Measurements from ENCODE around the gene CLDN25. TPM values are rescaled to one million over a fixed set of nuclear protein-coding genes. Genes with fewer than 3 reads are reported as not detected.

The CLDN25 gene
- total RNA-seq, 1 experiment from 2014 or later = not detected

- Mint-ChIP-seq H3K27me3 (ENCODE audit: low read depth) (no peaks in the 10 kb centered on the region), H3K36me3 (ENCODE audit: insufficient read depth in 1 of 3, low read depth in 3 of 3) (peaks cover 35 to 88% (median 78%) of the 10 kb centered on the region in 3 experiments; a peak in 6 of 7 replicates), H3K9me3 (no peaks in the 10 kb centered on the region), H3K4me1 (peaks cover 9 to 19% of the 10 kb centered on the region in 2 experiments; a peak in 3 of 4 replicates), H3K4me3 (no peak overlapping the region), H3K27ac (peak overlapping the region in 1 of 3 experiments; percentile 19; a peak in 1 of 7 replicates)
- Histone ChIP-seq H3K4ac (ENCODE audit: low read depth, low read length) (no peak overlapping the region), H4K8ac (replicated peaks; ENCODE audit: insufficient read length, low read depth, low read length) (no peak overlapping the region), H3K27ac (ENCODE audit: insufficient read length, low read depth, low read length) (no peak overlapping the region), H4K20me1 (ENCODE audit: control insufficient read depth, insufficient read depth, insufficient read length) (no peaks in the 10 kb centered on the region), H2AFZ (ENCODE audit: low read length) (no peak overlapping the region), H3K9ac (ENCODE audit: extremely low read depth, insufficient read length, low read length) (no peak overlapping the region), H3T11ph (ENCODE audit: low read length) (no peak overlapping the region), H3K14ac (ENCODE audit: insufficient read depth, low read length) (no peak overlapping the region), H2BK120ac (ENCODE audit: low read depth, low read length, poor library complexity, severe bottlenecking) (no peak overlapping the region), H4K91ac (ENCODE audit: insufficient read length, low read depth, low read length) (no peak overlapping the region), H3K4me1 (ENCODE audit: insufficient read depth, low read length) (no peaks in the 10 kb centered on the region), H3K23ac (ENCODE audit: insufficient read length, low read depth, low read length) (no peak overlapping the region), H2BK15ac (ENCODE audit: low read depth, low read length) (no peak overlapping the region), H3K79me2 (ENCODE audit: insufficient read depth, low read length) (no peaks in the 10 kb centered on the region), H3K18ac (ENCODE audit: insufficient read length, low read depth, low read length) (no peak overlapping the region), H3K79me1 (ENCODE audit: insufficient read depth, low read depth, low read length, poor library complexity, severe bottlenecking) (no peaks in the 10 kb centered on the region), H3K4me2 (ENCODE audit: insufficient read depth, insufficient read length, low read length) (no peak overlapping the region), H2BK12ac (ENCODE audit: insufficient read length, low read depth, low read length) (no peak overlapping the region), H3K27me3 (ENCODE audit: insufficient read depth, low read length) (no peaks in the 10 kb centered on the region), H2BK20ac (ENCODE audit: low read depth, low read length, poor library complexity, severe bottlenecking) (no peak overlapping the region), H4K5ac (ENCODE audit: insufficient read length, low read depth, low read length) (no peak overlapping the region), H3K9me3 (ENCODE audit: control insufficient read depth, low read depth, low read length) (no peaks in the 10 kb centered on the region), H2AK5ac (ENCODE audit: insufficient read length, low read length) (no peak overlapping the region), H2BK5ac (ENCODE audit: insufficient read length, low read length) (no peak overlapping the region), H3K23me2 (ENCODE audit: insufficient read length, low read depth, low read length, poor library complexity, severe bottlenecking) (no peaks in the 10 kb centered on the region), H3K56ac (ENCODE audit: insufficient read length, low read depth, low read length) (no peak overlapping the region)
- no peak for DNase-seq
- no peak for TF ChIP-seq CTCF (conservative IDR thresholded peaks at IDR 0.05)
- no CpG with 5 or more reads among the region's 3 CpGs for WGBS (ENCODE audit: extremely low coverage, insufficient read length, low lambda C conversion rate)
Observed at GRCh38 chr11:113818426-113818825, 38.8 kb downstream of the CLDN25 start.
